ENCODE data around the gene FRMD4A. TPM values are rescaled to one million over a fixed set of nuclear protein-coding genes. Genes with fewer than 3 reads are reported as not detected.

The FRMD4A gene
- total RNA-seq, 1 experiment from 2014 or later: 19.6 TPM

GRCh38 chr10:13634207-13634606 lies 696.5 kb downstream of the FRMD4A start:
- H3K23me2 ChIP-seq (ENCODE audit: insufficient read length, low read depth, low read length, poor library complexity, severe bottlenecking): no peaks in the 10 kb centered on the region
- DNase-seq: no peak
- H2AK5ac ChIP-seq (ENCODE audit: insufficient read length, low read length): no peak overlapping the region
- H3K4me2 ChIP-seq (ENCODE audit: insufficient read depth, insufficient read length, low read length): no peak overlapping the region
- no peaks in the 10 kb centered on the region for H3K79me1 ChIP-seq (ENCODE audit: insufficient read depth, low read depth, low read length, poor library complexity, severe bottlenecking)
- H3K9me3 ChIP-seq (ENCODE audit: control insufficient read depth, low read depth, low read length): no peaks in the 10 kb centered on the region
- no peak overlapping the region for H3K23ac ChIP-seq (ENCODE audit: insufficient read length, low read depth, low read length)
- no peak overlapping the region for H2BK15ac ChIP-seq (ENCODE audit: low read depth, low read length)
- H4K20me1 ChIP-seq (ENCODE audit: control insufficient read depth, insufficient read depth, insufficient read length): no peaks in the 10 kb centered on the region
- no peak overlapping the region for H2BK120ac ChIP-seq (ENCODE audit: low read depth, low read length, poor library complexity, severe bottlenecking)
- H3K27me3 ChIP-seq (ENCODE audit: insufficient read depth, low read length): no peaks in the 10 kb centered on the region
- H3K27ac ChIP-seq (ENCODE audit: insufficient read length, low read depth, low read length): no peak overlapping the region
- no peak overlapping the region for H3K9ac ChIP-seq (ENCODE audit: extremely low read depth, insufficient read length, low read length)
- no peak overlapping the region for H4K91ac ChIP-seq (ENCODE audit: insufficient read length, low read depth, low read length)
- no peak overlapping the region for H2BK12ac ChIP-seq (ENCODE audit: insufficient read length, low read depth, low read length)
- TF ChIP-seq CTCF (conservative IDR thresholded peaks at IDR 0.05): no peak
- Mint-ChIP-seq H3K4me1 (peaks cover 0 to 5% of the 10 kb centered on the region in 2 experiments; a peak in 1 of 4 replicates), H3K36me3 (ENCODE audit: insufficient read depth in 1 of 3, low read depth in 3 of 3) (peaks cover 0 to 14% (median 5%) of the 10 kb centered on the region in 3 experiments; a peak in 4 of 7 replicates), H3K27me3 (ENCODE audit: low read depth) (no peaks in the 10 kb centered on the region), H3K4me3 (no peak overlapping the region), H3K9me3 (no peaks in the 10 kb centered on the region; a peak in 1 of 5 replicates), H3K27ac (peak overlapping the region in 2 of 3 experiments; percentile 3 to 23; a peak in 2 of 7 replicates)
- H3K4ac ChIP-seq (ENCODE audit: low read depth, low read length): no peak overlapping the region
- H3T11ph ChIP-seq (ENCODE audit: low read length): no peak overlapping the region
- WGBS (ENCODE audit: extremely low coverage, insufficient read length, low lambda C conversion rate): no CpG with 5 or more reads among the region's 6 CpGs
- no peak overlapping the region for H4K5ac ChIP-seq (ENCODE audit: insufficient read length, low read depth, low read length)
- H2BK20ac ChIP-seq (ENCODE audit: low read depth, low read length, poor library complexity, severe bottlenecking): no peak overlapping the region
- H3K4me1 ChIP-seq (ENCODE audit: insufficient read depth, low read length): no peaks in the 10 kb centered on the region; the same call in 1 of the 2 replicates
- no peak overlapping the region for H4K8ac ChIP-seq (replicated peaks; ENCODE audit: insufficient read length, low read depth, low read length)
- no peak overlapping the region for H2BK5ac ChIP-seq (ENCODE audit: insufficient read length, low read length)
- H2AFZ ChIP-seq (ENCODE audit: low read length): no peak overlapping the region
- no peaks in the 10 kb centered on the region for H3K79me2 ChIP-seq (ENCODE audit: insufficient read depth, low read length)
- H3K18ac ChIP-seq (ENCODE audit: insufficient read length, low read depth, low read length): no peak overlapping the region
- H3K14ac ChIP-seq (ENCODE audit: insufficient read depth, low read length): no peak overlapping the region
- H3K56ac ChIP-seq (ENCODE audit: insufficient read length, low read depth, low read length): no peak overlapping the region

Measured in H9 (cell line).